Left colon (tissue), 2 donors: Measurements from ENCODE around the gene ATP6V1G3. TPM values are rescaled to one million over a fixed set of nuclear protein-coding genes. Genes with fewer than 3 reads are reported as not detected.
"Not testable (repeated sequence)": the region's sequence is repeated elsewhere in the genome, so short reads cannot be mapped to it uniquely, and the experiment has no call there.

ENCODE experiments used
- ATAC-seq: fragments of 200-7000 bp; cut with Tn5 transposase; one replicate; pipeline ENCODE4 v1.9.1; 2020; ENCODE audit warnings: mild to moderate bottlenecking, moderate library complexity
- DNase-seq, 2 donors: peaks; one replicate each; pipeline ENCODE4 v3.0.0-alpha.2; 2020
- intact Hi-C, 2 donors: fragments of 100-400 bp; cut with DNase I in 1 of 2; cut with micrococcal nuclease in 1 of 2; formaldehyde crosslinking; loops; one replicate each; pipeline versions ENCODE4 v1.11.2 to v1.14.0; 2022; cut with DNase I, micrococcal nuclease
- total RNA-seq, 2 donors: library from RNA; stranded (reverse); fragmentation: NEBNext Ultra II Directional; extraction: Animal tissue kit (Norgen Biotek cat#: 25700); gene quantifications; one replicate each; pipeline ENCODE4 v1.2.1, GENCODE V29; 2021
- donor health status: DM: no; HTN: no; CAD: no.
- donor health status: DM: yes; HTN: yes; CAD: no.

Gene ATP6V1G3
- total RNA-seq, 2 donors from 2014 or later = not detected

DNA sequence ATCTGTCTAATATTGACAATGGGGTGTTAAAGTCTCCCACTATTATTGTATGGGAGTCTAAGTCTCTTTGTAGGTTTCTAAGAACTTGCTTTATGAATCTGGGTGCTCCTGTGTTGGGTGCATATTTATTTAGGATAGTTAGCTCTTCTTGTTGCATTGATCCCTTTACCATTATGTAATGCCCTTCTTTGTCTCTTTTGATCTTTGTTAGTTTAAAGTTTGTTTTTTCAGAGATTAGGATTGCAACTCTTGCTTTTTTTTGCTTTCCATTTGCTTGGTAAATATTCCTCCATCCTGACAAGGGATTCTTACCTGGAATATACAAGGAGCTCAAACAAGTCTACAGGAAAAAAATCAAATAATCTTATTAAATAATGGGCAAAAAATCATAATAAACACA lies 63.1 kb downstream of the ATP6V1G3 start:
- intact Hi-C loops, DNase-seq, ATAC-seq: not testable (repeated sequence)

Other genes starting within 250 kb of the ATP6V1G3 start
- gene PTPRC, start 98.4 kb upstream of the ATP6V1G3 start, total RNA-seq = 10 to 100 TPM in 1 of 2 donors, 1 to 10 TPM in 1; 6.3 to 22.4 TPM